Measurements from ENCODE around the gene ZNF234.
"Not testable (repeated sequence)": the region's sequence is repeated elsewhere in the genome, so short reads cannot be mapped to it uniquely, and the experiment has no call there.

ZNF234 gene

GRCh38 chr19:44182145-44182544, 40.8 kb downstream of the ZNF234 start:
- no peak for DNase-seq

DNA sequence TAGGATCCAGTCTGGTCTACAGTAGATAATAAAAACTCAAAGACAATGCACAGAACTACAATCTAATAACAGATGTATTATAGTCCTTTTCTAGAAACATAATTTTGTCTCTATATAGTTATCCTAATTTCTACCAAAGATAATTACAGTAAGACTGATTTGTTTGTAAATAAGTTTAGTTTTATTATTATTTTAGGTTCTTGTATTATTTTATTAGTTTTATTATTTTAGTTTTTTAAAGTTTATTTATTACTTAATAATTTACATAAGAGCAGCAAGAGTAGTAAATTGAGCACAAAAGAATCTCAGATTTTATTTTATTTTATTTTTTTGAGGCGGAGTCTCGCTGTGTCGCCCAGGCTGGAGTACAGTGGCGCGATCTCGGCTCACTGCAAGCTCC, 48.7 kb downstream of the ZNF234 start:
- DNase-seq, result no peak

DNA sequence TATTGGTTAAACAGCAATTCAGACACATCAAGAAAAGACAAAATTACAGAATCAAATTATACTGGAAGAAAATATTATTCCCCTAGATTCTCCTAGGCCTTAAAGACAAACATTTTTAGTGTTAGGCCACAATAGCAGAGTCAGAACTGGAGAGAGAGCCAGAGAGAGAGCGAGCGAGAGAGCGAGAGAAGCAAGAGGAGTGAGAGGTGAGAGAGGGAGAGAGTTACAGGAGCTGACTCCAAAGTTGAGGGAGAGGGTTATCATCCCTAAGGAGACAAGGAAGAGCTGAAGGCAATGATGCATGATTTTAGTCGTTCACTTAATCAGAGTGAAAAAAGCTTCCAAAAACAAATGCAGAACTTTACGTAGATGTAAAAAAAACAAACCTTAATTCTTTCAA, 50.8 kb downstream of the ZNF234 start:
- no peak for DNase-seq

DNA sequence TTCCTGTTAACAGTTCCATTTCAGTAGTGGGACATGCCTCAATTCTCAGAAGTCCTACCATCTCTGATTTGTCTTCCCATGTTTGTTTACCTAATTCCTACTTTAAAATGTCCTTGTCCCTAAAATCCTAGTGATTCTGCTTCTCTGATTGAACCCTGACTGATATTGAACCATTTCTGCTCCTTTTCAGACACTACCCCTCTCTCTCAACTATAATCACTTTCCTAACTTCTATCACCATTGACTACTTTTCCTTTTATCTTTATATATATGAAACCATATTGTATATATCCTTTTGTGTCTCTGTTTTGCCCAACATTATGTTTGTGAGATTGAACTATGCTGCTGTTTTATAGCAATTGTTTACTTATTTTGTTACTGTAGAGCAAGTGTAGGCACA, 55.4 kb downstream of the ZNF234 start:
- no peak for DNase-seq

GRCh38 chr19:44202470-44202869, 61.1 kb downstream of the ZNF234 start:
- no peak for DNase-seq

DNA sequence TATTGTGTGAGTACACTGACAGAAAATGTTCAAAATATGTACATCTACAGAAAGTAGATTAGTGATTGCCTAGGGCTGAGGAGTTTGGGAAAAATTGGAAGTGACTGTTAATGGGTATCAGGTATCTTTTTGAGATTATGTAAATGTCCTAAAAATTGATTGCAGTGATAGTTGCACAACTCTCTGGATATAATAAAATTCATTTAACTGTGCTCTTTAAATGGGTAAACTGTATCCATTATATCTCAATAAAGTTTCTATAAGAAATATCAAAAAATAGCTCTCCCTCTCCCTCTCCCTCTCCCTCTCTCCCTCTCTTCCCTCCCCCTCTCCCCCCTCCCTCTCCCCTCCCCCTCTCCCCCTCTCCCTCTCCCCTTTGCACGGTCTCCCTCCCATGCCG, 61.6 kb downstream of the ZNF234 start:
- no peak for DNase-seq

DNA sequence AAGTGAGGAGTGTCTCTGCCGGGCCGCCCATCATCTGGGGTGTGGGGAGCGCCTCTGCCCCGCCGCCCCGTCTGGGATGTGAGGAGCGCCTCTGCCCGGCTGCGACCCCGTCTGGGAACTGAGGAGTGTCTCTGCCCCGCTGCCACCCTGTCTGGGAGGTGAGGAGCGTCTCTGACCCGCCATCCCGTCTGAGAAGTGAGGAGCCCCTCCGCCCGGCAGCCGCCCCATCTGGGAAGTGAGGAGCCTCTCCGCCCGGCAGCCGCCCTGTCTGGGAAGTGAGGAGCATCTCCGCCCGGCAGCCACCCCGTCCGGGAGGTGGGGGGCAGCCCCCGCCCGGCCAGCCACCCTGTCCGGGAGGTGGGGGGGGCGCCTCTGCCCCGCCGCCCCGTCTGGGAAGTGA, 62.5 kb downstream of the ZNF234 start:
- DNase-seq, result not testable (repeated sequence)

GRCh38 chr19:44204772-44205171, 63.4 kb downstream of the ZNF234 start:
- DNase-seq, result no peak

- DNase-seq, result no peak
These were observed 65.9 kb downstream of the ZNF234 start for GRCh38 chr19:44207126-44207803.
